ENCODE measurements around the gene CFAP61.
A peak's percentile ranks its signal among the peaks of the same experiment; 100 is the strongest.

The CFAP61 gene

DNA sequence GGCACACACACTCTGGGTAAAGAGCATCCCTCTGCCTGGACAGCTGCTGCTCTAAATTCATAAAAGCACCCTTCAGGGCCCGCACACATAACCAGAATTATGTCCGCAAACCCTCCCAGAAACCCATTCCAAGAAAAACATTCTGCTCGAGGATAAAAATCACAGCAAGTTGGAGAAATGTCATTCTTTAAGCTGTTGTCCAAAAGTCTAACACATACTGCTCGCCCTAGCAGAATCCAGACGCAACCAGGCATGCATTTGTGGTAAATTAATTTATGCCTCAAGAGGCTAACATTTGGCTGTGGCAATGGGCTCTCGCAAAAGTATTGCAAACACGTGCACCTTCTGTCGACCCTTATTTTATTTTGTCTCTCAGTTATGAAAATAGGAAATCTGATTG lies 199.5 kb downstream of the CFAP61 start:
- no peak; the same call in 1 of the 2 replicates for TF ChIP-seq CTCF (IDR thresholded peaks at IDR 0.05; ENCODE audit: low read depth, low read length)
- Histone ChIP-seq H3K36me3 (no peaks in the 10 kb centered on the region), H3K4me3 (ENCODE audit: low read depth, low read length) (peak overlapping the region; percentile 29), H3K4me1 (peaks cover 12% of the 10 kb centered on the region), H3K27me3 (no peaks in the 10 kb centered on the region), H3K9me3 (no peaks in the 10 kb centered on the region)
- no peak for DNase-seq

DNA sequence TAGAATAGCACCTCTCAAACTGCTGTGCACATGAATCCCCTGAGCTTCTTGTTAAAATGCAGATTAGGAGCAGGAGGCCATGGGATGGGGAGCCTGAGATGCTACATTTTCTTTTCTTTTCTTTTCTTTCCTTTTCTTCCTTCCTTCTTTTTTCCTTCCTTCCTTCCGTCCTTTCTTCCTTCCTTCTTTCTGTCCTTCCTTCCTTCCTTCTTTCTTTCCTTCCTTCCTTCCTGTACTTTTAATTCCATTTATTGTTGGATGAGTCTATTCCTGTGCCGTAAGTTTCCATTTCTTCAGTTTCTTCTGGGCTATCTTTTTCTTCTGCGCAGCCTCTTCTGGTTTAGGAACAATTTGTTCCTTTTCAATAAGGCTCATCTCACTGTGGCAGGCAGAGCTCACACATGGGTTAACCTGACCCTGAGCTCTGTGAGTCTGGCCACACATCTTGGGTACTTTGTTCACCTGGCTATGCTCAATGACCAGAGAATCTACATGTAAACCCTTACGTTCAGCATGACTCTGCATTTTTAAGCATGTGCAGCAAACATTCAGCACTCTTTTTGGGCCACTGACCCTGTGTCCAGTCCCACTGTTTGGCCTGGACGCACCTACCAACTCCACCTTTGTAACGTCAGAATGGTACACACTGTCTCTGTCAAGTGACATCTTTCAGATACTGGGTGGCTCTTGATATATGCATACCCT lies 200.9 kb downstream of the CFAP61 start:
- H3K27me3 ChIP-seq, result no peaks in the 10 kb centered on the region
- peaks cover 12% of the 10 kb centered on the region for H3K4me1 ChIP-seq
- TF ChIP-seq CTCF (IDR thresholded peaks at IDR 0.05; ENCODE audit: low read depth, low read length), result no peak
- DNase-seq, result no peak
- H3K9me3 ChIP-seq, result no peaks in the 10 kb centered on the region
- H3K36me3 ChIP-seq, result no peaks in the 10 kb centered on the region
- H3K4me3 ChIP-seq (ENCODE audit: low read depth, low read length), result no peak overlapping the region

DNA sequence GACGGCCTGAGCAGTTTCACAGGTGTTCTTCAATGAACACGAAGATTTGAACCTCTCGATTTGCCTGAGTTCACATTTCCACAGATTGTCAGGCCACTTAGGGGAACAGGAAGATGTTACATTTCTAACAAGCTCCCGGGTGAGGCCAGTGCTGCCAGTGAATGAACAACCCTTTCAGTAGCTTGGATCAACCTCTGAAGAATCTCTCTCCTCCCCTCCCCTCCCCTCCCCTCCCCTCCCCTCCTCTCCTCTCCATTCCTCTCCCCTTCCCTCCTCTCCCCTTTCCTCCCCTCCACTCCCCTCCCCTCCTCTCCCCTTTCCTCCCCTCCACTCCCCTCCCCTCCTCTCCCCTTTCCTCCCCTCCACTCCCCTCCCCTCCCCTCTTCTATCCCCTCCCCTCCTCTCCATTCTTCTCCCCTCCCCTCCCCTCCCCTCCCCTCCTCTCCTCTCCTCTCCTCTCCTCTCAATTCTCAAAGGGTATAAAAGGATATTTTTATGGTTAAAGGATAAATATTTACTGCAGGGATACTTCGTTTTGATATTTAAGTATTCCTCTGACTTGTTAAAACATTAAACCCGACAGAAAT lies 201.5 kb downstream of the CFAP61 start:
- no peak for TF ChIP-seq CTCF (IDR thresholded peaks at IDR 0.05; ENCODE audit: low read depth, low read length)
- H3K4me1 ChIP-seq, result peaks cover 12% of the 10 kb centered on the region
- H3K9me3 ChIP-seq, result no peaks in the 10 kb centered on the region
- DNase-seq, result no peak
- H3K27me3 ChIP-seq, result no peaks in the 10 kb centered on the region
- H3K4me3 ChIP-seq (ENCODE audit: low read depth, low read length), result no peak overlapping the region
- H3K36me3 ChIP-seq, result no peaks in the 10 kb centered on the region

DNA sequence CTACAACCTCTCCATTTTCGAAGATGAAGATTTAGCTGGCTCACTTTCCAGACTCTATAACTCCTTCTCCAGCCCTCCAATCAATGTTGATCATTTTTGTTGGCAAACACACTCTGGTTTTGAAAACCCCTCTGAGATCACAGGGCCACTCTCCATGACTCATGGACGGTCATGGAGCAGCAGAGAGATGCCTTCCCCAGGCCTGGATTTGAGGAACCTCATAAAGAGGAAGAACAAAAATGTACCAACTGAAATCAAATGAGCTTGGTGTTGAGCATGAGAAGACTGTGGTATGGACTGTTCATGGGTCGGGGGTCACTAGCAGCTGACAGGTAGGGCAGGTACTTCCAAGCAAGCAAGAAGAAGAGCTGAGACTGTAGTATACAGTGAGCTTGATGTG lies 202.8 kb downstream of the CFAP61 start:
- Histone ChIP-seq H3K36me3 (no peaks in the 10 kb centered on the region), H3K9me3 (no peaks in the 10 kb centered on the region), H3K4me1 (peaks cover 12% of the 10 kb centered on the region), H3K27me3 (no peaks in the 10 kb centered on the region), H3K4me3 (ENCODE audit: low read depth, low read length) (no peak overlapping the region)
- TF ChIP-seq CTCF (IDR thresholded peaks at IDR 0.05; ENCODE audit: low read depth, low read length), result no peak
- no peak for DNase-seq

DNA sequence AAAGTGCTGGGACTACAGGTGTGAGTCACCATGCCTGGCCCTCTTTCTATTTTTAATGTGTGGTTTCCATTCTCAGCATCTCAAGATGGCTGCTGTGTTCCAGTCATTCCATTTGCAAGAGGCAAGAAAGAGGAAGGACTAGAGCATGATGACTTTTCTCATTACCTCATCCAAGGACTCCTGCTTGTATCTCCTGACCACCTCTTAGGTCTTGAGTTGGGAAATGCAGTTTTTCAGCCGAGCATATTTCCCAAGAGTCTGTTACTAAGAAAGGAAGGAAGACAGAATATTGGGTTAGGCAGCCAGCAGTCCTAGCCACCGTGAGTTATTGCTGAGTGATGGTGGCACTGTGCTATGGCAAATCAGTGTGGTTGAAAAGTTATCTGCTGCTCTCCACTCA lies 207.2 kb downstream of the CFAP61 start:
- TF ChIP-seq CTCF (IDR thresholded peaks at IDR 0.05; ENCODE audit: low read depth, low read length), result no peak
- Histone ChIP-seq H3K9me3 (no peaks in the 10 kb centered on the region), H3K36me3 (no peaks in the 10 kb centered on the region), H3K27me3 (no peaks in the 10 kb centered on the region), H3K4me3 (ENCODE audit: low read depth, low read length) (no peak overlapping the region), H3K4me1 (no peaks in the 10 kb centered on the region)
- no peak for DNase-seq

GRCh38 chr20:20261159-20261558 lies 208.8 kb downstream of the CFAP61 start:
- Histone ChIP-seq H3K36me3 (no peaks in the 10 kb centered on the region), H3K27me3 (no peaks in the 10 kb centered on the region), H3K4me1 (no peaks in the 10 kb centered on the region), H3K4me3 (ENCODE audit: low read depth, low read length) (no peak overlapping the region), H3K9me3 (no peaks in the 10 kb centered on the region)
- DNase-seq, result no peak
- no peak for TF ChIP-seq CTCF (IDR thresholded peaks at IDR 0.05; ENCODE audit: low read depth, low read length)
